ENCODE measurements around the gene SESN2. TPM values are rescaled to one million over a fixed set of nuclear protein-coding genes. Genes with fewer than 3 reads are reported as not detected.

The SESN2 gene
- polyA plus RNA-seq, 2 of the 4 experiments (the other 2 are of a cell fraction) = 5.2 to 16.6 TPM

GRCh38 chr1:28236656-28237322 lies 22.5 kb upstream of the SESN2 start:
- Histone ChIP-seq H3K9me3 (no peaks in the 10 kb centered on the region), H3K4me2 (peak overlapping the region; percentile 96), H3K27ac (peak overlapping the region; percentile 87 to 92), H3K4me3 (peak overlapping the region; percentile 84), H3K4me1 (peaks cover 8% of the 10 kb centered on the region)
- WGBS (ENCODE audit: missing lambda C conversion rate) = 37% methylated on average over 18 of the region's 20 CpGs
- DNase-seq (ENCODE audit: low read depth in 1 of 2, low spot score in 1 of 2) (no peak), ATAC-seq (no peak), FAIRE-seq (no peak)
- no peak for TF ChIP-seq HOXA7 (CRISPR knock-in tag; IDR thresholded peaks at IDR 0.05)
- no peak for TF ChIP-seq JUNB (IDR thresholded peaks at IDR 0.05)
- no peak for TF ChIP-seq ESRRA (IDR thresholded peaks at IDR 0.05; ENCODE audit: borderline replicate concordance, low read length)
- no peak for TF ChIP-seq RAD21 (conservative IDR thresholded peaks at IDR 0.05 in 1 of 2, IDR thresholded peaks at IDR 0.05 in 1 of 2)
- TF ChIP-seq HOXB13 (CRISPR knock-in tag; IDR thresholded peaks at IDR 0.05; ENCODE audit: low read depth) = no peak
- no peak for TF ChIP-seq SMC3 (IDR thresholded peaks at IDR 0.05)
- no peak for TF ChIP-seq NFE2L2 (conservative IDR thresholded peaks at IDR 0.05; ENCODE audit: low read length)
- TF ChIP-seq POLR2AphosphoS2 (conservative IDR thresholded peaks at IDR 0.05; ENCODE audit: low read length) = no peak
- TF ChIP-seq HEYL (CRISPR knock-in tag; IDR thresholded peaks at IDR 0.05) = no peak
- TF ChIP-seq TFCP2L1 (CRISPR knock-in tag; IDR thresholded peaks at IDR 0.05) = no peak
- no peak for TF ChIP-seq HOXB5 (CRISPR knock-in tag; IDR thresholded peaks at IDR 0.05)
- TF ChIP-seq HDAC2 (IDR thresholded peaks at IDR 0.05) = no peak
- no peak for TF ChIP-seq RCOR1 (IDR thresholded peaks at IDR 0.05; ENCODE audit: low read depth, low read length)
- no peak for TF ChIP-seq CHD2 (IDR thresholded peaks at IDR 0.05; ENCODE audit: low read length, partially characterized antibody)
- no peak for TF ChIP-seq FOXS1 (CRISPR knock-in tag; IDR thresholded peaks at IDR 0.05)
- ChIA-PET POLR2A (interaction anchor here (0.8 to 1.3 kb wide), 3 partner anchors 9 to 23 kb away, joined by 3 to 9 read pairs (median 7); partner anchors contain the start of gene SESN2), CTCF (interaction anchor here (0.6 to 3.2 kb wide), 3 partner anchors 8 to 234 kb away, joined by 3 to 15 read pairs (median 3); no protein-coding TSS in a partner anchor)

GRCh38 chr1:28239004-28239403 lies 20.3 kb upstream of the SESN2 start:
- H3K9me3 ChIP-seq = no peaks in the 10 kb centered on the region
- no peak overlapping the region for H3K4me3 ChIP-seq
- ATAC-seq = no peak
- WGBS (ENCODE audit: missing lambda C conversion rate) = 84% methylated on average over 2 of the region's 2 CpGs
- H3K4me2 ChIP-seq = no peak overlapping the region
- DNase-seq (ENCODE audit: low read depth in 1 of 2, low spot score in 1 of 2) = no peak
- H3K4me1 ChIP-seq = peaks cover 8% of the 10 kb centered on the region
- CTCF ChIA-PET = interaction anchor here (3.2 kb wide), 1 partner anchor 10 kb away, joined by 15 read pairs; no protein-coding TSS in a partner anchor
- TF ChIP-seq ATOH8 (CRISPR knock-in tag; IDR thresholded peaks at IDR 0.05; ENCODE audit: low read depth) = no peak
- TF ChIP-seq ESRRA (IDR thresholded peaks at IDR 0.05; ENCODE audit: borderline replicate concordance, low read length) = no peak
- TF ChIP-seq FOSL2 (IDR thresholded peaks at IDR 0.05) = no peak
- TF ChIP-seq FOSL2 (CRISPR knock-in tag; IDR thresholded peaks at IDR 0.05) = no peak
- TF ChIP-seq CHD4 (IDR thresholded peaks at IDR 0.05; ENCODE audit: borderline replicate concordance) = no peak
- no peak for TF ChIP-seq CEBPB (IDR thresholded peaks at IDR 0.05)
- TF ChIP-seq HDAC2 (IDR thresholded peaks at IDR 0.05) = no peak
- no peak for TF ChIP-seq HOXB5 (CRISPR knock-in tag; IDR thresholded peaks at IDR 0.05)
- no peak for TF ChIP-seq FOSB (CRISPR knock-in tag; IDR thresholded peaks at IDR 0.05)
- TF ChIP-seq ELK1 (IDR thresholded peaks at IDR 0.05; ENCODE audit: low read depth, low read length) = no peak
- no peak for TF ChIP-seq MAZ (IDR thresholded peaks at IDR 0.05; ENCODE audit: borderline replicate concordance, low read depth, low read length)
- FAIRE-seq = no peak
- POLR2A ChIA-PET = no interaction called here
- no peak overlapping the region for H3K27ac ChIP-seq

- H3K4me1 ChIP-seq = peaks cover 8% of the 10 kb centered on the region
- CTCF ChIA-PET = interaction anchor here (0.9 kb wide), 1 partner anchor 87 kb away, joined by 3 read pairs; no protein-coding TSS in a partner anchor
- no peak for TF ChIP-seq USF2 (IDR thresholded peaks at IDR 0.05)
- TF ChIP-seq ZFP36 (IDR thresholded peaks at IDR 0.05; ENCODE audit: borderline replicate concordance, partially characterized antibody) = no peak
- no peak for TF ChIP-seq HOXB13 (CRISPR knock-in tag; IDR thresholded peaks at IDR 0.05; ENCODE audit: low read depth)
- H3K9me3 ChIP-seq = no peaks in the 10 kb centered on the region
- DNase-seq (ENCODE audit: low read depth in 1 of 2, low spot score in 1 of 2) (no peak), ATAC-seq (no peak), FAIRE-seq (no peak)
- POLR2A ChIA-PET = no interaction called here
- no peak overlapping the region for H3K27ac ChIP-seq
- WGBS (ENCODE audit: missing lambda C conversion rate) = 88% methylated on average over 4 of the region's 4 CpGs
- no peak overlapping the region for H3K4me3 ChIP-seq
- H3K4me2 ChIP-seq = no peak overlapping the region
Observed at GRCh38 chr1:28240024-28240423, 19.3 kb upstream of the SESN2 start.

All from A549 (cell line).